ENCODE data around the gene DHX32. TPM values are rescaled to one million over a fixed set of nuclear protein-coding genes. Genes with fewer than 3 reads are reported as not detected.

DHX32 gene
- total and polyA plus RNA-seq, 2 of the 4 experiments (the other 2 are of a cell fraction), result 15.6 to 27.8 TPM

DNA sequence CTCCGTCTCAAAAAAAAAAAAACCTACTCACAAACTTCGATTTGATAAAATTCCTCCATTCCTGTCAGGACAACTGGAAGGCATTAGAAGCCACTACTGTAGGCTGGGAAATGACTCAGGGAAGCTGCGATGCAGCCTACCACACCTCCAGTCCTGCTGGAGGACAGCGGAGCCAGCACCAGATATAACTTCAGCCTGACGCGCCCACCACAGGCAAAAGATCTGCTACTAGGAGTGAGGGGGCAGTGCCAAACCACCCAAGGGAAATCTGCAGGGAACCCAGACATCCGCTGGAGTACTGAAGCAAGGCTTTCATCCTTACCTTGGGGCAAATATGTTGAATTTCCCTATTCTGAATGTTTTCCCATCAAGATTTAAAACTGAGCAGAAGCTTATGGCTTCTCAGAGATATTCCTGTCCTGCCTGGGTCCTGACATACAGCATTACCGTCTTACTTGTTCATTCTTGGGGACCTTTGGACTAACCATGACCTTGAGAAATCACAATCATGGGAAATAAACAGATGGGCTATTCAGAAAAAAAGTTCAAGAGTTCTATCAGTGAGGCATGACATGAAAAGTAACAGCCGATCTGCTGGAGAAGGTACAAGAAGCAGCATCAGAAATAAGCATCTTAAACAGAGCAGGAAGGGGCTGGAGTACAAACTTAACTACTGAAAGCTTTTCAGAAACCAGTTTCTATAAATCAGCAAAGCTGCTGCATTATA, 37.3 kb downstream of the DHX32 start:
- ChIA-PET CTCF (no interaction called here), POLR2A (ENCODE audit: unreplicated experiment) (no interaction called here)
- Histone ChIP-seq H2BK120ac (ENCODE audit: low read depth, low read length) (no peak overlapping the region), H3K4me3 (ENCODE audit: insufficient read depth, low read depth, low read length) (no peak overlapping the region), H3K9me3 (ENCODE audit: control insufficient read depth, insufficient read depth, low read length) (no peaks in the 10 kb centered on the region), H3K4me1 (ENCODE audit: control insufficient read depth, insufficient read depth, low read length) (peaks cover 2% of the 10 kb centered on the region), H2BK20ac (ENCODE audit: low read depth, low read length) (no peak overlapping the region), H3K18ac (ENCODE audit: low read depth, low read length) (no peak overlapping the region), H2AFZ (replicated peaks; ENCODE audit: low read length, poor library complexity) (no peak overlapping the region), H3K4me2 (ENCODE audit: low read depth, low read length) (no peak overlapping the region), H2AK9ac (replicated peaks; ENCODE audit: low read depth, low read length, poor library complexity) (no peak overlapping the region), H3K14ac (replicated peaks; ENCODE audit: low read depth, low read length) (no peak overlapping the region), H4K5ac (ENCODE audit: low read depth, low read length) (no peak overlapping the region), H3K23ac (ENCODE audit: low read depth, low read length) (no peak overlapping the region), H3K36me3 (ENCODE audit: control insufficient read depth, insufficient read depth, low read length) (peaks cover 46% of the 10 kb centered on the region), H2BK5ac (ENCODE audit: low read depth, low read length, poor library complexity, severe bottlenecking) (no peak overlapping the region), H3K27me3 (ENCODE audit: control insufficient read depth, insufficient read depth, low read length) (no peaks in the 10 kb centered on the region), H3K9me1 (ENCODE audit: insufficient read depth, low read length) (peaks cover 6% of the 10 kb centered on the region; the same call in 1 of the 2 replicates), H3K56ac (ENCODE audit: extremely low read depth, insufficient read depth, low read length) (no peak overlapping the region), H3K9ac (ENCODE audit: low read depth, low read length) (no peak overlapping the region), H4K8ac (ENCODE audit: low read depth in 2 of 2, low read length in 2 of 2) (no peak overlapping the region), H3K79me1 (ENCODE audit: low read depth in 1 of 2, low read length in 2 of 2) (no peaks in the 10 kb centered on the region; a peak in 1 of 4 replicates), H3K4ac (ENCODE audit: low read depth, low read length) (no peak overlapping the region), H2BK15ac (ENCODE audit: low read depth, low read length) (no peak overlapping the region), H3K27ac (ENCODE audit: insufficient read depth, low read length) (no peak overlapping the region), H4K91ac (ENCODE audit: insufficient read depth, low read depth, low read length) (no peak overlapping the region), H4K20me1 (ENCODE audit: insufficient read depth, low read length) (peaks cover 4% of the 10 kb centered on the region; the same call in 1 of the 2 replicates), H2AK5ac (ENCODE audit: low read depth, low read length) (no peak overlapping the region)
- TF ChIP-seq NFE2L2 (IDR thresholded peaks at IDR 0.05; ENCODE audit: low read depth, low read length) (no peak), BHLHE40 (IDR thresholded peaks at IDR 0.05; ENCODE audit: low read depth, low read length) (no peak), MAFK (IDR thresholded peaks at IDR 0.05; ENCODE audit: low read depth, low read length) (no peak), SMC3 (IDR thresholded peaks at IDR 0.05; ENCODE audit: low read depth, low read length) (no peak), RFX5 (IDR thresholded peaks at IDR 0.05; ENCODE audit: low read depth, low read length) (no peak)
- TF ChIP-seq, protein P1, sequence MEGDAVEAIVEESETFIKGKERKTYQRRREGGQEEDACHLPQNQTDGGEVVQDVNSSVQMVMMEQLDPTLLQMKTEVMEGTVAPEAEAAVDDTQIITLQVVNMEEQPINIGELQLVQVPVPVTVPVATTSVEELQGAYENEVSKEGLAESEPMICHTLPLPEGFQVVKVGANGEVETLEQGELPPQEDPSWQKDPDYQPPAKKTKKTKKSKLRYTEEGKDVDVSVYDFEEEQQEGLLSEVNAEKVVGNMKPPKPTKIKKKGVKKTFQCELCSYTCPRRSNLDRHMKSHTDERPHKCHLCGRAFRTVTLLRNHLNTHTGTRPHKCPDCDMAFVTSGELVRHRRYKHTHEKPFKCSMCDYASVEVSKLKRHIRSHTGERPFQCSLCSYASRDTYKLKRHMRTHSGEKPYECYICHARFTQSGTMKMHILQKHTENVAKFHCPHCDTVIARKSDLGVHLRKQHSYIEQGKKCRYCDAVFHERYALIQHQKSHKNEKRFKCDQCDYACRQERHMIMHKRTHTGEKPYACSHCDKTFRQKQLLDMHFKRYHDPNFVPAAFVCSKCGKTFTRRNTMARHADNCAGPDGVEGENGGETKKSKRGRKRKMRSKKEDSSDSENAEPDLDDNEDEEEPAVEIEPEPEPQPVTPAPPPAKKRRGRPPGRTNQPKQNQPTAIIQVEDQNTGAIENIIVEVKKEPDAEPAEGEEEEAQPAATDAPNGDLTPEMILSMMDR (conservative IDR thresholded peaks at IDR 0.05; ENCODE audit: low read depth, low read length), result no peak
- TF ChIP-seq, protein P2, sequence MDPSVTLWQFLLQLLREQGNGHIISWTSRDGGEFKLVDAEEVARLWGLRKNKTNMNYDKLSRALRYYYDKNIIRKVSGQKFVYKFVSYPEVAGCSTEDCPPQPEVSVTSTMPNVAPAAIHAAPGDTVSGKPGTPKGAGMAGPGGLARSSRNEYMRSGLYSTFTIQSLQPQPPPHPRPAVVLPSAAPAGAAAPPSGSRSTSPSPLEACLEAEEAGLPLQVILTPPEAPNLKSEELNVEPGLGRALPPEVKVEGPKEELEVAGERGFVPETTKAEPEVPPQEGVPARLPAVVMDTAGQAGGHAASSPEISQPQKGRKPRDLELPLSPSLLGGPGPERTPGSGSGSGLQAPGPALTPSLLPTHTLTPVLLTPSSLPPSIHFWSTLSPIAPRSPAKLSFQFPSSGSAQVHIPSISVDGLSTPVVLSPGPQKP (IDR thresholded peaks at IDR 0.05; ENCODE audit: borderline replicate concordance, low read depth, low read length), result no peak
- no TSS peak for BruUV-seq (replicated peaks)
- WGBS, 2 experiments (ENCODE audit: extremely low coverage in 2 of 2, insufficient read length in 1 of 2), result 36% methylated on average over 2 of the region's 9 CpGs; no CpG with 5 or more reads in 1 of the 2 experiments
- in situ Hi-C loops (cut with MboI; ENCODE audit: low sequenced_read_pairs), result no loop called here
- dilution Hi-C loops (cut with HindIII; ENCODE audit: low sequenced_read_pairs, unreplicated experiment), result no loop called here
- DNase-seq (no peak), ATAC-seq (ENCODE audit: low read depth) (no peak)
- intact Hi-C loops (cut with micrococcal nuclease), result no loop called here

Measured in IMR-90 (cell line).